NCI-H2107 treated with DMSO at 0.1 percent for 48 hours (cell line): ENCODE measurements around the gene MITF.
"Not testable (repeated sequence)": the region's sequence is repeated elsewhere in the genome, so short reads cannot be mapped to it uniquely, and the experiment has no call there.

ENCODE experiments used
- DNase-seq: peaks from one replicate; lab custom pipeline; 2025; ENCODE audit not compliant: unreplicated experiment; lab: John Stamatoyannopoulos, UW

The MITF gene

GRCh38 chr3:69784954-69785514 lies 45.8 kb downstream of the MITF start:
- DNase-seq: no peak

DNA sequence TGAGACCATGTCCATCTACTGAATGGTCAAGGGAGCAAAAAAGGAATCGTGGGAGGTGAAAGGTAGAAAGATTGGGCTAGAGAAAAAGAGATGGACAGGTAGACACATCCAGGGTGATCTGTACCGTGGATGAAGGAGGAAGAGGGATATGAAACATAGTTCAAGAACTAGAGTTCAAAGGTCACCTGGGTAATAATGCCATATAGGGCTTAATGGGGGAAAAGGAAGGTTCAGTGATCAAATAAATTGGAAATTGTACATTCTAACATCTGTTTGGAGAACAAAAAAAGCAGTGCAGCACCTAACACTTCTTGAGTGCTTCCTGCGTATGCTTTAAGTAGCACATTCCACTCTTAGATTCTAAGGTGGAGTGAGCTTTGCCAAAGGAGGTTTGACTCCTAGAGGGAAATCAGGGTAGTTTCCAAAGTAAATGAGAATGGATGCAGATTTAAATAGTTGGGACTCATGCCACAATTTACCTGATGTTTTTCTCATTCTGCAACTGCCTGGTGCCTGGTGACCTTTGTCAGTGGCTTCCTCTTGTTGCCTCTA lies 46.6 kb downstream of the MITF start:
- DNase-seq: no peak

- DNase-seq: no peak
Measured at GRCh38 chr3:69786854-69787253, 47.6 kb downstream of the MITF start.

GRCh38 chr3:69787436-69788168 lies 48.3 kb downstream of the MITF start:
- no peak for DNase-seq

DNA sequence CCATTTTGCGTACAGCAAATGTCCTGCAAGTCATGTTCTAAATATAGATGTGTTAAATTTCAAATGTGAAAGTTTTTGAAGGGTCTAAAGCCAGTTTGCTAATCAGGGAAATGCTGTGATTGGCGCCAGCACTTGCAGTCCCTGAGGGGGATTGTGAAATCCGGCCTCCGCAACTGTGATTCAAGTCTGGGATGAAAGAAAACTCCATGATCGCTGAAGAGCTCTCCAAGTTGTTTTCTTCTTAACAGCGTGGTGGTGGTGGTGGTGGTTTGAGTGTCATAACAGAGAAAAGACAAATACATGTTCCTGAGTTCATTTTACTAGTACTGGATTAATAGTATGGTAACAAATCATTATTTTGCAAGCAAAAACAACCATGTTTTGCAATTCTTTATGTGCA lies 51.8 kb downstream of the MITF start:
- DNase-seq: no peak

- no peak for DNase-seq
Measured at GRCh38 chr3:69791919-69792399, 52.7 kb downstream of the MITF start.

DNA sequence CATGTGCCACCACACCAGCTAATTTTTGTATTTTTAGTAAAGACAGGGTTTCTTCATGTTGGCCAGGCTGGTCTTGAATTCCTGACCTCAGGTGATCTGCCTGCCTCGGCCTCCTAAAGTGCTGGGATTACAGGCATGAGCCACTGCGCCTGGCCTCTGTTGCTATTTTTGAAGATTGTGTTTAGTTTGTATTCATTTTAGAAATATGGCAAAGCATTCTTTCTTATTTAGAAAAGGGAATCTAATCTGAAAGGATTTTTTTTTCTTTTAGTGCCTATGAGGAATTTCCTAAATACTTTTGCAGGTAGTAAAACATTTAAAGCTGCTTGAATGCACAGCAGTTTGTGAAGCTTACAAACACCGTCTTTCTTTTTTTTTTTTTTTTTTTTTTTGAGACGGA lies 56.9 kb downstream of the MITF start:
- DNase-seq: not testable (repeated sequence)

DNA sequence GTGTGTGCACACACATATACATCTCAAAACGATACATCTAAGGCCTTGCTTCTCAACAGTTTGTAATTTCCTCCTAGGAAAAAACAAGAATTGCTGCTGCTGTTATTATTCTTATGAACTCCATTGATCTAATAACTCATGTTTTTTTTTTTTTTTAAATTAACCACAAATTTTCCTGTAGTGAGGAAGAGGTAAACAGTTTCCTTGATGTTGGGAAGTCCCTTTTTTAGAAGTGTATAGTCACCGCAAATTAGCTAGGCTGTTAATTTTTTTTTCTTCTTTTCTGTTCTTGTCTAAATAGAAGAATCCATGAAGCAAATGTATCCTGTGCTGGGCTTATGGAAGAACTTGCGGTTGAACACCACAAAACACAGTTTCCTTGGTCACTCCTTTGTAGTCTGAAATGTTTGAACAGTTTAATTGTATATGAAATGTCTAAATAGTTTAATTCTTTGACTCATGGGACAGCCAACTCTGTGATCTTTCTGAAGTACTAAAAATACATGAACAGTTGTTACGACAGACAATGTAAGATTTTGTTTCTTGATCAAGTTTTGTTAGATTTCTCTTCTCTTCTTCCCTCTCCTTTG lies 64.5 kb downstream of the MITF start:
- no peak for DNase-seq

DNA sequence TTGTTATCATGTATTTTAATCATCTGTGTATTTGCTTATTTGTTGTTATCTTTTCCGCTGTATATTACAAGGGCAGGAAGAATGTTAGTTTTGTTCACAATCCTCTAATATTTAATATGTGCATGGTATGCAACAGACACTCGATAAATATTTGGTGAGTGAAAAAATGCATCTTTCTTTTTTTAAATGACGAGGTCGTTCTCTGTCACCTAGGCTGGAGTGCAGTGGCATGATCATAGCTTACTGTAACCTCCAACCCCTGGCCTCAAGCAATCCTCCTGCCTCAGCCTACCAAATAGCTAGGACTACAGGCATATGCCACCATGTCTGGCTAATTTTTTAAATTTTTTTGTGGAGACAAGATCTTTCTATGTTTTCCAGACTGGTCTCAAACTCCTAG lies 66.2 kb downstream of the MITF start:
- no peak for DNase-seq

- no peak for DNase-seq
Measured at GRCh38 chr3:69806735-69807438, 67.6 kb downstream of the MITF start.

DNA sequence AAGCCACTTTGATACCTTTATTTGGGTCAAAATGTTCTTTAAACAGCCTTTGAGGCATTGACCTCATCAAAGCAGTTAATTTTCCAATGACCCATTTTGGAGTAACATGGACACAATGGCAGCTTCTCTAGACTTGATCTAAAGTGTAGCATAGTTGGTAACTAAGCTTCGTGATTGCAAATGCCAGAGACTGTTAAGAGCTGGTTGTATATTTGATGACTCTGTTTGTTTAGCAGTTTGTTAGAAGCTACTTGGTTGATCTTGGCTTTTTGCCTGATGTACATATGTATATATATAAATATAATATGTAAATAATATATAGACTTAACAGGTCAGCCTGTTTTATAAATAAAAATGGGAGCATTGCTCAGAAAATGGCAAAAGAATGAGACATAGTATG lies 68.4 kb downstream of the MITF start:
- no peak for DNase-seq

- no peak for DNase-seq
Measured at GRCh38 chr3:69809076-69809835, 70.0 kb downstream of the MITF start.

GRCh38 chr3:69811452-69812401 lies 72.5 kb downstream of the MITF start:
- DNase-seq: no peak

DNA sequence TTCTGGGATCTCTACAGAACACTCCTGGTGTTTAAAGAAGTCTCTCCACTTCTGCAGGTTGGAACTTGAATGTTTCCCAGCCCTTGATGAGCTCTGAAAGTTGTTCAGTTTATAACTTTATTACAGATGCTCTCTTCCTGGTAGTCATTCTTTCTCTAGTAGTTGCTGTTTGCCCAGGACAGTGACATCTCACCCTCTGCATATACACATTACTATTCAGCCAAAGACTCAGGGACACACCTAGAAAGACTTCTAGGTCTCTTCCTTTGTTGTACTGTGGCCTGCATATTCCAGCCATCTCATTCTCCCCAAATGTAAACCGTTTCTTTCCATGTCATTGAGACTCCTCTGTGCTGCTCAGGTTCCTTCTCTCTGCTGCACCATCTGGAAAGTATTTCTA lies 76.7 kb downstream of the MITF start:
- DNase-seq: no peak

- DNase-seq: no peak
Measured at GRCh38 chr3:69817988-69818387, 78.7 kb downstream of the MITF start.

DNA sequence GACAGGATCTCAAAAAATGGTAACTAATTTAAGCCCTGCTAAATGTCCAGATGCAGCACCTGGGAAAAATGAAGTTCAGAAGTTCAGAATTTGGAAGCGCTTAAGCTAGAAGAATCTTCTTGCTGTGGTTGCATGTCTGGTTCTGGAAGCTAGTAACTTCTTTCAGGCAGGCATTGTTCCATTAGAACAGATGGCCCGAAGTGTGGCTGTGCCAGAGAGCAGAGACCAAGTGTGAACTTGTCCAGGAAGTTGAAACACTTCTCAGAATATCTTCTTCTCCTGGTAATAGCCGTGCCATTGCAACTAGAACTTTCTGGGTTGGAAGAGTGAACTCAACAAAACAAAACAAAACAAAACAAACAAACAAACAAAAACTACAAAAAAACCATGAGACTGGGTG lies 80.0 kb downstream of the MITF start:
- no peak for DNase-seq

GRCh38 chr3:69821133-69821532 lies 81.9 kb downstream of the MITF start:
- no peak for DNase-seq

DNA sequence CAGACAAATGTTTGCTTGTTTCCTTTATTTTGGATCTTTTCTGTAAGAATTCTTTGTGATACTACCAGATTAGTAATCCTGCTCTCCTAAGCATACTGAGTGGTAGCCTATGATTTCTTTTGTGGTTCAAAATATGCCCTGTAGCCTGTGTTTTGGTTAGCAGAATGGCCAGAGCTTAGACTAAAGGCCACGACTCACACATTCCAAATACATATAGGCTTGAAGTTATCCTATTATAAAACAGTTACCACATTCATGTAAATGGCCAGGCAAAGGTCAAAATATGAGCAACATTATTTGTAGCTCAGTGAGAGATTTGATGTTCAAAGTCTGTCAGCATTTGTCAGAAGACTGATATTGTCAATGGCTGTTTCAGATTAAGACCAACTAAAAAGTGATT lies 84.5 kb downstream of the MITF start:
- DNase-seq: no peak

GRCh38 chr3:69825446-69825845 lies 86.2 kb downstream of the MITF start:
- no peak for DNase-seq

DNA sequence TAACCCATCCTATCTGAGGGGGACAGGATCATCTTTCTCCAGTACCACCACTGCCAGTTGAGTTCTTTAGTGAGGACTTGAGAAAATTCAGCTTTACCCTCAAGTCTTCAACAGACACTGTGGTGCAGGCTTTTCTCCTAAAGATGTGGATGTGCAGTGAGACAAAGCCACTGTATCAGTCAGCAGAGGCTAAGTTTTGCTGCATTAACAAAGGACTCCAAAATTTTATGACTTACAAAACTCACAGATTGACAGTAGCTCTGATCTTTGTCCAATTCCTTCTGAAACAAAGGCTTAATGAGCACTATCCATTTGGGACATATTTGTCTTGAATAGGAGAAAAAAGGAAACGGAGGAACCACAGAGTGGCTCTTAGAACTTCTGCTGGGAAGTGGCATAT lies 87.9 kb downstream of the MITF start:
- no peak for DNase-seq
